GM21528 (cell line): ENCODE results near the gene CEP43.

Experiments used
- ATAC-seq: cut with Tn5 transposase; IDR thresholded peaks from one replicate; pipeline ENCODE4 v1.9.1; 2021; ENCODE audit warnings: mild to moderate bottlenecking, moderate library complexity; ENCODE audit not compliant: unreplicated experiment, low FRiP score

CEP43 gene

GRCh38 chr6:166966268-166966667, 32.9 kb upstream of the CEP43 start:
- ATAC-seq: no peak

GRCh38 chr6:166969390-166970002, 29.7 kb upstream of the CEP43 start:
- no peak for ATAC-seq

GRCh38 chr6:166970091-166970490, 29.1 kb upstream of the CEP43 start:
- ATAC-seq: no peak

DNA sequence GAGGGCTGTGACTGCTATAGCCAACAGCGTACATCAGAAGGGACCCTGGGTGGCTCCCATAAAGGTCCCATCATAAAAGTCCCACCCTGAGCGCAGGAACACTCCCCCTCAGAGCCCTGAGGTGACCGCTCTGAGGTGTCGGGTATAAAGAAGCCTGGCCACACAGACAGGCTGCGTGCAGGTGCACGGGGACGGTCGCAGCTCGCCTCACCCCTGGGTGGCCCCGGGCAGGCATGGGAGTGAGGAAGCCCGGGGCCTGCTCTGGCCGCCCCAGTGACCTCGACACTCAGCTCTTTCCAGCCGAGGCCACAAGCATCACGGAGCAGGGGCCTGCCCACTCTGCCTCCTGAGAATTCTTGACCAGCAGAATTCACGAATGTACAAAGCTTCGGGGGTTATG, 28.4 kb upstream of the CEP43 start:
- ATAC-seq: no peak

- ATAC-seq: no peak
These were observed 27.9 kb upstream of the CEP43 start for GRCh38 chr6:166971271-166971670.

- no peak for ATAC-seq
These were observed 27.1 kb upstream of the CEP43 start for GRCh38 chr6:166972101-166972500.

DNA sequence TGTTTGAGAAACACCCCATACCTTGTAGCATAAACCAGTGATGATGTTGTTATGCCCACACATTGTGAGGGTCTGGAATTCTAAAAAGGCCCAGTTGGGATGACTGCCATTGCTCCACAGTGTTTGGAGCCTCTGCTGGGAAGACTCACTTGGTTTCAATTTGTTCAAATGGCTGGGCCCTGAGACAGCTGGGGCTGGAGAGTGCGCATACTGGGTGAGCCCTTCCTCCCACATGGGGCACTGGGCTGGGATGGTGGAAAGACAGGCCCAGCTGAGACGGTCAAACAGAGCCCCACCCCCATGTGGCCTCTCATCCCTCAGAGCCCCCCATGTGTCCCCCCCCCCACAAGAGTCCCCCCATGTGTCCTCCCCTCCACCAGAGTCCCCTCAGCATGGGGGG, 22.6 kb upstream of the CEP43 start:
- ATAC-seq: no peak

DNA sequence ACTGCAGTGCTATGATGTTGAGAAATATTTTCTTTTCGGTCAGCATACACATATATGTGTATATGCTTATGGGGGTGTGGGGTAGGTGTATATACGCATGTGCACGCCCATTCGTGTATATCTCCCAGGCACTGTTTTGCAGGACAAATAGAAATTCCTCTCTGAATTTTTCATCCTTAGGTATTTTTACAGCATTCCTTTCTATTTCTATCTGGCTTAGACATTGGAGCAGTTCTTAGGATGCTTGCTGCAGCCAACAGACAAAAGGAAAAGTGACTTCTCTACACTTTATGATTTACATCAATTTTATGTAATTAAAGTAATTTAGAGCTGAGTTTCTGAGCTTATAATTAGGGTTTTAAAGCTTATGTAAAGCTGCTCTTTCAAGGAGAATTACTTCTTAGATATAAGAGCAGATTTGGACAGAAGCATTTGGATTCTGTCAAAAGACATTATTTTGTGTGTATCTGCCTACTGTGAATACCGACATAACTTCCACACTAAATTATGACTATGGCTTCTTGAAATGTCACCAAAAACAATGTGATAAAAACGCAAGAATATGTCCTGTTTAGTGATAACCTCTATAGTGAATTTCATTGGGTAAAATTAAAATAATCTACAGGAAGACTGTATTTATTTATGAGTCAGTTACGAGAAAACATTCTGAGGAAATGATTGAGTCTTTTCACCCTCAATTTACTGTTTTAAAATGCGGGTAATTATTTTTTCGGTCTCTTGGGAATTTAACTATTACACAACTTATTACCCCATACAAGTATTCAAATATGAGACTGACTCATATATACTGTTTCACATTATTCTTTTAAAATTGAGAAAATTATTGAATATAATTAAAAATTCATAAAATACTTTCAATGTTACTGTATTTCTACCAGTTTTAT, 21.3 kb upstream of the CEP43 start:
- ATAC-seq: no peak

DNA sequence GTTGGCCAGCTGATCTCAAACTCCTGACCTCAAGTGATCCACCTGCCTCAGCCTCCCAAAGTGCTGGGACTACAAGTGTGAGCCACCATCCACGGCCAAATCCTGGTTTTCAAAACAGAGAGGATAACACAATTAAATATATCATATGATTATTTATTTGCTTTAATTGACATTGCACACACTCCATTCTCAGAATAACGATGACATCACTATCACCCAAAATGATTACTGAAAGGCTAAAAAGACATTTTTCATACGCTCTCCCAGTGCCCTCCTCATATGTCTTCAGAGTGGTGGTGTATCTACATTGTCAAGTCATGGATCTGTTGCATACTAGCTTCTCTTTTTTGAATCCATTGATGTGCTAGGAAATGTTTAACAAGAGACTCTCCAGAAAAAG, 18.5 kb upstream of the CEP43 start:
- ATAC-seq: no peak

DNA sequence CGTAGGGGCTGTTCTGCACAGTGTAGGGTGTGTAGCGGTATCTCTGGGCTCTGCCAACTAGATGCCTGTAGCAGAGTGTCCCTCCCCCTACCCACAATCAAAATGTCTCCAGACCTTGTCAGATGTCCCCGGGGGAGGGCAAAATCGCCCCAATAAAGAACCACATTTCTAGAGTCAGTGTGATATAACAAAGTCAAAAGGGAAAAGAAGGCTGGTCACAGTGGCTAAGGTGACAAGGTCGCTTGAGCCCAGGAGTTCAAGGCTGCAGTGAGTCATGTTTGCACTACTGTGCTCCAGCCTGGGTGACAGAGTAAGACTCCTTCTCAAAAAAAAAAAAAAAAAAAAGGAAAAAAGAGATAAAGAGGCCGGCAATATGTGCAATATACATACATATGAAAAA, 11.7 kb upstream of the CEP43 start:
- ATAC-seq: no peak

- no peak for ATAC-seq
These were observed 11.3 kb upstream of the CEP43 start for GRCh38 chr6:166987930-166988329.

DNA sequence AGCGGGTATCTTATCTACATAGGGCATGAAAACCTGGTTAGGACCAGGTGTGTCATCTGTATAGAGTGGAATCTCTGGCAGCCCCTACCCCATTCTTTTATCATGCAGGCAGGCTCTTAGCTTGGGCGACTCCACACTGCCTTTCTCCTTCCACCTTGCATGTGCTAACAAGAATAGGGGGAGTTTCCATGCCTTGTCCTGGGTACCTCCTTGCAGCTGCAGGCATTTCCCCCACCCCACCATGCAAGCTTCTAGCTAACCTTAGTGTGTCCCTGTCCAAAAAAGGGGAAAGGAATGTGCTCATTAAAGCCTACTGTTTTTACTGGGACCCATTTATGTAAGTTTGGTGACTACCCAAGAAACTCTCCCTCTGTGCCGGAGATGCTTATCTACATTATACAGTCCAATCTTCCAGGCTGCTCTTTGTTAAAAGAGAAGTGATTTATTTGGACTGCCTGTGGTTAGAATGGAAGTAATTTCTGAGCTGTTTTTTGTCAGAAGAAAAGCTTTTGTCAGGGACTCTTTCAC, 10.5 kb upstream of the CEP43 start:
- ATAC-seq: no peak

- ATAC-seq: no peak
These were observed 9.7 kb upstream of the CEP43 start for GRCh38 chr6:166989427-166990032.

DNA sequence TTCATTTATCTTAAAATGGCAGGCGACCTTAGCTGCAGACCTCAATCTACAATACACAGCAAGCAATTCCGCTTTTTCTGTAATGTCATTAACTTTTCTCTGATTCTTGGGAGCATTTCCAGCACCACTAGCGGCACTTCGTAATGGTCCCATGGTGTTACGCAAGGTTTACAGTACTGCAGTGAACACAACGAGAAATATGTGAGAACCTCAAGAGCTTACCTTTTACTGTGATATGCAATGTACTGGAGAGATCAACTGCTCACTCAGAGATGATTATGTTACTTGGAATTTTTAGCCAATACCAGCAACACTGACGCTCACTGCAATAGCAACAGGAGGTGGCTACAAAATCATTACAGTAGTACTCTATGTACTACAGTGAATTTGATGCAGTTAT, 2.8 kb upstream of the CEP43 start:
- no peak for ATAC-seq

GRCh38 chr6:166997348-166997747, 1.8 kb upstream of the CEP43 start:
- ATAC-seq: no peak

- no peak for ATAC-seq
These were observed 1.4 kb upstream of the CEP43 start for GRCh38 chr6:166997768-166998255.

DNA sequence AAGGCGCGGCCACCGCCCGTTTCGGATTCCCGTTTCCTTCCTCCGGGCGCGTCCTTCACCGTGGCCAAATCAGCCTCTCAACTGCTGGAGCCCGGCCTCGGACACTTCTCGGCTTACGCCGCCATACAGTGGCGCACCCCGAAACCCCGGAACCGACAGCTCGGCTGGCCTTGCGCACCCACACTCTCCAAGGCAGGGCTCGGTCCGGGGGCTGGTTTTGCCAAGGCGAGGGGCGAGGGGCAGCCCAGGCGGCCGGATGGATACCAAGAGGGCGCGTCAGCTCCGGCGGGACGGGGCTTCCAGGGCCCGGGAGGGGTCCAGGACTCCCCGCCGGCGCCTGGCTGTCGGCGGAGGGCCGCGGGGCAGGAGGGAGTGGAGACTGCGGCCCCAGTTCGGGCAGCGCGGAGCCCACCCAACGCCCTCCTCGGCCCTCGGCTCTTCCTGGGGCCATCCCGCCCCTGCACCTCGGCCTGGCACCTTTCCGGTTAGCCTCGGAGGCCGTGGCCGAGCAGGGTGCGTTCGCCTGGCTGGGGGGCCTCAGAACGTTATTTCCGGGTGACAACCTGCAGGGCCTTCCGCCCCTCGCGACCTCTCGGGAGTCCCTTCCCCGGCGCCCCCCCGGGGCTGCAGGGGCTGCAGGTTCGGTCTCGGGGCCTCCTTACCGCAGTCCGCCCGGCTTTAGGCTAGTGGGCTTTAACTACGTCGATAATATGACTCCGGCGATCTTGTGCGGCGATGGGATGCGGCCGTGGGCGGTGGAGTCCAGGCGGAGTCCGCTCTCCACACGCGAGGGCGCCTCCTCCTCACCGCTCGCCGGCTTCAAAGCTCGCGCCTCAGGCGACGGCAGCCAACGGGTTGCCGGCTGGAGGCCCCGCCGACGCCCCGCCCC, 697 bp upstream of the CEP43 start:
- ATAC-seq: peak; percentile 19

DNA sequence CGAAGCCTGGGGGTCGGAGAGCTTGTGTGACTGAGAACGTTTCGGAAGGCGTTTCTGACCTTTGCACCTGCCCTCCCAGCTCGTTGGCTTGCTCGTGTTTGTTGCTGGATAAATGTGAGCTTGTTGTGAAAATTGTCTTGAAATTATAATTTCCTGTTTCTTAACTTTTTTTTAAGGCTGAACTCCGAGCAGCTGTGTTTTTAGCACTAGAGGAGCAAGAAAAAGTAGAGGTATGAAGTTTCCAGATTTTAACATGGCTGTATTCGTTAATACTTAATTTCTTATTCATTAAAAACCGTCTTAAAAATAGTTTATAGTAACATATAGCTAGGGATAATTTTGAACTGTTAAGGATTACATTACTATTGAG, 672 bp downstream of the CEP43 start:
- ATAC-seq: no peak

GRCh38 chr6:167000759-167001158, 1.6 kb downstream of the CEP43 start:
- no peak for ATAC-seq
